ENCODE data around the gene NEK4. TPM values are rescaled to one million over a fixed set of nuclear protein-coding genes. Genes with fewer than 3 reads are reported as not detected.
A peak's percentile ranks its signal among the peaks of the same experiment; 100 is the strongest.

Gene NEK4
- total RNA-seq = 10 to 100 TPM; 21.4 to 22.2 TPM

- no peaks in the 10 kb centered on the region for H3K9me3 Mint-ChIP-seq
- H3K27ac Mint-ChIP-seq = peak within 1 kb of the TSS; percentile 95
- DNase-seq = peak; percentile 85
- H3K36me3 Mint-ChIP-seq (ENCODE audit: low read depth) = peaks cover 7% of the 10 kb centered on the region
- H3K4me3 Mint-ChIP-seq = peak within 1 kb of the TSS; percentile 84
- POLR2A ChIA-PET = interaction anchor here (0.5 to 0.6 kb wide), 2 partner anchors 49 to 1912 kb away, joined by 4 read pairs; no protein-coding TSS in a partner anchor
- CTCF ChIA-PET = interaction anchor here (0.6 to 1.3 kb wide), 6 partner anchors 12 to 298 kb away, joined by 3 to 5 read pairs (median 4); no protein-coding TSS in a partner anchor
- H3K27me3 Mint-ChIP-seq = no peaks in the 10 kb centered on the region
- peaks cover 20% of the 10 kb centered on the region for H3K4me1 Mint-ChIP-seq
Observed at GRCh38 chr3:52770496-52771333, at the start of gene NEK4. Gene NEK4 (minus strand): TSS chr3:52770940. CDS start chr3:52770746, 194 bp downstream.

- POLR2A ChIA-PET = no interaction called here
- CTCF ChIA-PET = interaction anchor here (1.4 kb wide), 1 partner anchor 8 kb away, joined by 7 read pairs; no protein-coding TSS in a partner anchor
- Mint-ChIP-seq H3K27ac (no peak overlapping the region), H3K4me3 (no peak overlapping the region), H3K36me3 (ENCODE audit: low read depth) (no peaks in the 10 kb centered on the region), H3K27me3 (no peaks in the 10 kb centered on the region), H3K9me3 (no peaks in the 10 kb centered on the region), H3K4me1 (no peaks in the 10 kb centered on the region)
- no peak for DNase-seq
Observed at GRCh38 chr3:52819936-52820335, 49.2 kb upstream of the NEK4 start.

- H3K27ac Mint-ChIP-seq = no peak overlapping the region
- no peaks in the 10 kb centered on the region for H3K36me3 Mint-ChIP-seq (ENCODE audit: low read depth)
- ChIA-PET CTCF (interaction anchor here (1.4 kb wide), 1 partner anchor 8 kb away, joined by 3 read pairs; no protein-coding TSS in a partner anchor), POLR2A (no interaction called here)
- H3K27me3 Mint-ChIP-seq = no peaks in the 10 kb centered on the region
- no peaks in the 10 kb centered on the region for H3K9me3 Mint-ChIP-seq
- no peaks in the 10 kb centered on the region for H3K4me1 Mint-ChIP-seq
- no peak overlapping the region for H3K4me3 Mint-ChIP-seq
- DNase-seq = no peak
Observed at GRCh38 chr3:52817860-52818259, 47.1 kb upstream of the NEK4 start.

GRCh38 chr3:52817221-52817620 lies 46.5 kb upstream of the NEK4 start:
- H3K27ac Mint-ChIP-seq = no peak overlapping the region
- no peaks in the 10 kb centered on the region for H3K27me3 Mint-ChIP-seq
- H3K36me3 Mint-ChIP-seq (ENCODE audit: low read depth) = no peaks in the 10 kb centered on the region
- POLR2A ChIA-PET = no interaction called here
- DNase-seq = no peak
- H3K9me3 Mint-ChIP-seq = no peaks in the 10 kb centered on the region
- CTCF ChIA-PET = interaction anchor here (1.4 kb wide), 1 partner anchor 9 kb away, joined by 3 read pairs; no protein-coding TSS in a partner anchor
- H3K4me1 Mint-ChIP-seq = no peaks in the 10 kb centered on the region
- no peak overlapping the region for H3K4me3 Mint-ChIP-seq

- H3K9me3 Mint-ChIP-seq = no peaks in the 10 kb centered on the region
- CTCF ChIA-PET = interaction anchor here (1.4 to 1.8 kb wide), 2 partner anchors 9 to 25 kb away, joined by 3 to 4 read pairs; no protein-coding TSS in a partner anchor
Observed at GRCh38 chr3:52816654-52817053, 45.9 kb upstream of the NEK4 start.

GRCh38 chr3:52816199-52816598 lies 45.5 kb upstream of the NEK4 start:
- Mint-ChIP-seq H3K4me3 (no peak overlapping the region), H3K9me3 (no peaks in the 10 kb centered on the region), H3K36me3 (ENCODE audit: low read depth) (no peaks in the 10 kb centered on the region), H3K4me1 (no peaks in the 10 kb centered on the region), H3K27ac (no peak overlapping the region), H3K27me3 (no peaks in the 10 kb centered on the region)
- POLR2A ChIA-PET = no interaction called here
- CTCF ChIA-PET = interaction anchor here (1.4 to 1.8 kb wide), 2 partner anchors 10 to 25 kb away, joined by 3 to 4 read pairs; no protein-coding TSS in a partner anchor
- DNase-seq = no peak

More at GRCh38 chr3:52816654-52817053, 45.9 kb upstream of the NEK4 start:
- Mint-ChIP-seq H3K4me1 (no peaks in the 10 kb centered on the region), H3K27ac (no peak overlapping the region), H3K27me3 (no peaks in the 10 kb centered on the region), H3K36me3 (ENCODE audit: low read depth) (no peaks in the 10 kb centered on the region), H3K4me3 (no peak overlapping the region)
- POLR2A ChIA-PET = no interaction called here
- DNase-seq = no peak

GRCh38 chr3:52813810-52814209 lies 43.1 kb upstream of the NEK4 start:
- Mint-ChIP-seq H3K4me3 (no peak overlapping the region), H3K36me3 (ENCODE audit: low read depth) (no peaks in the 10 kb centered on the region), H3K4me1 (peaks cover 8% of the 10 kb centered on the region), H3K27me3 (no peaks in the 10 kb centered on the region), H3K9me3 (no peaks in the 10 kb centered on the region), H3K27ac (no peak overlapping the region)
- no peak for DNase-seq
- POLR2A ChIA-PET = no interaction called here
- CTCF ChIA-PET = interaction anchor here (0.6 kb wide), 2 partner anchors 41 to 172 kb away, joined by 4 to 5 read pairs; no protein-coding TSS in a partner anchor

GRCh38 chr3:52811452-52812011 lies 40.8 kb upstream of the NEK4 start:
- Mint-ChIP-seq H3K4me3 (no peak overlapping the region), H3K9me3 (no peaks in the 10 kb centered on the region), H3K27ac (no peak overlapping the region), H3K36me3 (ENCODE audit: low read depth) (no peaks in the 10 kb centered on the region), H3K4me1 (peaks cover 8% of the 10 kb centered on the region), H3K27me3 (no peaks in the 10 kb centered on the region)
- DNase-seq = no peak
- POLR2A ChIA-PET = no interaction called here
- CTCF ChIA-PET = interaction anchor here (1.7 kb wide), 1 partner anchor 9 kb away, joined by 7 read pairs; no protein-coding TSS in a partner anchor

- POLR2A ChIA-PET = no interaction called here
- H3K9me3 Mint-ChIP-seq = no peaks in the 10 kb centered on the region
- no peaks in the 10 kb centered on the region for H3K36me3 Mint-ChIP-seq (ENCODE audit: low read depth)
- no peak overlapping the region for H3K4me3 Mint-ChIP-seq
- CTCF ChIA-PET = interaction anchor here (1.7 kb wide), 1 partner anchor 10 kb away, joined by 7 read pairs; no protein-coding TSS in a partner anchor
- DNase-seq = no peak
- H3K4me1 Mint-ChIP-seq = peaks cover 8% of the 10 kb centered on the region
- no peaks in the 10 kb centered on the region for H3K27me3 Mint-ChIP-seq
- no peak overlapping the region for H3K27ac Mint-ChIP-seq
Observed at GRCh38 chr3:52810923-52811322, 40.2 kb upstream of the NEK4 start.

GRCh38 chr3:52809662-52810377 lies 39.1 kb upstream of the NEK4 start:
- Mint-ChIP-seq H3K36me3 (ENCODE audit: low read depth) (no peaks in the 10 kb centered on the region), H3K4me1 (peaks cover 11% of the 10 kb centered on the region), H3K27ac (peak overlapping the region; percentile 37), H3K9me3 (no peaks in the 10 kb centered on the region), H3K4me3 (no peak overlapping the region), H3K27me3 (no peaks in the 10 kb centered on the region)
- DNase-seq = no peak
- POLR2A ChIA-PET = no interaction called here
- CTCF ChIA-PET = no interaction called here

- H3K27me3 Mint-ChIP-seq = no peaks in the 10 kb centered on the region
- CTCF ChIA-PET = interaction anchor here (0.9 to 1.2 kb wide), 2 partner anchors 10 to 12 kb away, joined by 3 to 4 read pairs; no protein-coding TSS in a partner anchor
- peaks cover 11% of the 10 kb centered on the region for H3K4me1 Mint-ChIP-seq
- DNase-seq = no peak
- H3K9me3 Mint-ChIP-seq = no peaks in the 10 kb centered on the region
- no peaks in the 10 kb centered on the region for H3K36me3 Mint-ChIP-seq (ENCODE audit: low read depth)
- H3K4me3 Mint-ChIP-seq = no peak overlapping the region
- POLR2A ChIA-PET = no interaction called here
- H3K27ac Mint-ChIP-seq = no peak overlapping the region
Observed at GRCh38 chr3:52809149-52809548, 38.4 kb upstream of the NEK4 start.

- no peak for DNase-seq
- no peak overlapping the region for H3K27ac Mint-ChIP-seq
- H3K27me3 Mint-ChIP-seq = no peaks in the 10 kb centered on the region
- H3K9me3 Mint-ChIP-seq = no peaks in the 10 kb centered on the region
- H3K36me3 Mint-ChIP-seq (ENCODE audit: low read depth) = no peaks in the 10 kb centered on the region
- POLR2A ChIA-PET = no interaction called here
- CTCF ChIA-PET = interaction anchor here (1.5 kb wide), 1 partner anchor 18 kb away, joined by 5 read pairs; no protein-coding TSS in a partner anchor
- peaks cover 11% of the 10 kb centered on the region for H3K4me1 Mint-ChIP-seq
- H3K4me3 Mint-ChIP-seq = no peak overlapping the region
Observed at GRCh38 chr3:52805270-52806039, 34.7 kb upstream of the NEK4 start.
